GM13977 (cell line): ENCODE results near the gene ITGA11.
"Not testable (repeated sequence)": the region's sequence is repeated elsewhere in the genome, so short reads cannot be mapped to it uniquely, and the experiment has no call there.

Experiments
- DNase-seq: peaks from one replicate; pipeline ENCODE4 v3.0.0; 2012; ENCODE audit warnings: low spot score
- in situ Hi-C: fragments of 300-500 bp; cut with MboI; formaldehyde crosslinking; loops from one replicate; pipeline ENCODE4 v1.12.0; 2022; ENCODE audit warnings: low sequenced_read_pairs, low pct_unique_long_range_greater_than_20kb, mixed read lengths, inconsistent platforms; ENCODE audit not compliant: unreplicated experiment
- TF ChIP-seq, protein P1 (sequence below): IDR thresholded peaks from 2 replicates; pipeline ENCODE4 v1.5.1; 2012; ENCODE audit warnings: mild to moderate bottlenecking, control low read depth; ENCODE audit not compliant: insufficient read depth; ENCODE audit errors: extremely low read depth, missing control alignments

ITGA11 gene

DNA sequence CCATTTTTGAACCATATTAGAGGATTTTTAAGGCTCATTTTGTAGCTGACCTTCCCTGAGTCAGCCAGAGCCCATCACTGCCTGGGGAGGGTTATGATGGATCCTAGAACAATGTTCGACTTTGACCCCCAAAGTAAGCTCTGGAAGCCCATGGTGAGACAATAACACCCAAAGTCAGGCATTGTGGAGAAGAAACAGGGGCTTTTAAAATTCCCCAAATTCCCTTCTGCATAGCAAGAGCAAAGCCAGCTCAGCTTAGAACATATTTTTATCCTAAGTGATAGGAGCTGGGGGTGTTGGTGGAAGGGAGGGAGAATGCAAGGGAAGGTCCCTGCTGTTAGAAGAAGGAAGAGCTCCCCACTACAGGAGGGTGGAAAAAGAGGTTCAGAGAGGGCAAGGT, 4.0 kb downstream of the ITGA11 start:
- in situ Hi-C loops: no loop called here
- TF ChIP-seq, protein P1, sequence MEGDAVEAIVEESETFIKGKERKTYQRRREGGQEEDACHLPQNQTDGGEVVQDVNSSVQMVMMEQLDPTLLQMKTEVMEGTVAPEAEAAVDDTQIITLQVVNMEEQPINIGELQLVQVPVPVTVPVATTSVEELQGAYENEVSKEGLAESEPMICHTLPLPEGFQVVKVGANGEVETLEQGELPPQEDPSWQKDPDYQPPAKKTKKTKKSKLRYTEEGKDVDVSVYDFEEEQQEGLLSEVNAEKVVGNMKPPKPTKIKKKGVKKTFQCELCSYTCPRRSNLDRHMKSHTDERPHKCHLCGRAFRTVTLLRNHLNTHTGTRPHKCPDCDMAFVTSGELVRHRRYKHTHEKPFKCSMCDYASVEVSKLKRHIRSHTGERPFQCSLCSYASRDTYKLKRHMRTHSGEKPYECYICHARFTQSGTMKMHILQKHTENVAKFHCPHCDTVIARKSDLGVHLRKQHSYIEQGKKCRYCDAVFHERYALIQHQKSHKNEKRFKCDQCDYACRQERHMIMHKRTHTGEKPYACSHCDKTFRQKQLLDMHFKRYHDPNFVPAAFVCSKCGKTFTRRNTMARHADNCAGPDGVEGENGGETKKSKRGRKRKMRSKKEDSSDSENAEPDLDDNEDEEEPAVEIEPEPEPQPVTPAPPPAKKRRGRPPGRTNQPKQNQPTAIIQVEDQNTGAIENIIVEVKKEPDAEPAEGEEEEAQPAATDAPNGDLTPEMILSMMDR: no peak
- DNase-seq: no peak

DNA sequence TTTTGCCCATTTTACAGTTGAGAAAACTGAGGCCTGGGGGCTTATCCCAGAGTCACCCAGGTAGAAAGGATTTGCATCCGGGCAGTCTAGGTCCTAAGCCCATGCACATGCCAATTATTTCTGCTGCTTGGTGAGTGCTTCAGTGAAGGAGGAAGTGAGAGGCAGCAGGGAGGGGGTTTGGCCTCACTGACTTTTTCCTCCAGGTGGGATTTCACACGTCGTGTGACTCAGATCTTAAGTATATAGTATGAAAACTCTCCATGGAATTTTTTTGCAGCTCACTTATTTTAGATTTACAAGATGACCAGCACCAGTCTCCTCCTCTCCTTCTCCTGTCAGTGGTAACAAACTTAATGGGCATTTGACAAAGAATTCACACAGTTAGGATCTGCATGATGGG, 4.6 kb downstream of the ITGA11 start:
- TF ChIP-seq, protein P1: no peak
- no peak for DNase-seq

DNA sequence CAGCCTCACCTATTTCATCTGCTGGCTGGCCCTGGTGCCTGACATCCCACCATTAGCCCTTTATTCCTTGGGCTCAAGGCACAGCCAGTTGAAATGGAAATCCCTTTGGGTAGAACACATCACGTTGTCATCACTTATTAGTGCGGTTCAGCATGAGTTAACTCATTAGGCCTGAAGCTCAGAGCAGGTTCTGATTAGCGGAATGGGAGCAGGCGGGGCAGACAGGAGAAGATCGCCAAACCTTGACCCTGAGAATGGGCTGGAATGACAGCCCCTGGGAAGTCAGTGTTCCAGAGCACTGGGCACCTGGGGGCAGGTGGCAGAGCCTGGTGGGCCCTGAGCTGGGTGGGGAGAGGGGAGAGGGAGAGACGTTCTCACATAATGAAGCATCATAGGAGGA, 5.8 kb downstream of the ITGA11 start:
- in situ Hi-C loops: no loop called here
- no peak for DNase-seq
- TF ChIP-seq, protein P1: no peak

More for the DNA sequence above, 4.6 kb downstream of the ITGA11 start:
- in situ Hi-C loops: no loop called here

DNA sequence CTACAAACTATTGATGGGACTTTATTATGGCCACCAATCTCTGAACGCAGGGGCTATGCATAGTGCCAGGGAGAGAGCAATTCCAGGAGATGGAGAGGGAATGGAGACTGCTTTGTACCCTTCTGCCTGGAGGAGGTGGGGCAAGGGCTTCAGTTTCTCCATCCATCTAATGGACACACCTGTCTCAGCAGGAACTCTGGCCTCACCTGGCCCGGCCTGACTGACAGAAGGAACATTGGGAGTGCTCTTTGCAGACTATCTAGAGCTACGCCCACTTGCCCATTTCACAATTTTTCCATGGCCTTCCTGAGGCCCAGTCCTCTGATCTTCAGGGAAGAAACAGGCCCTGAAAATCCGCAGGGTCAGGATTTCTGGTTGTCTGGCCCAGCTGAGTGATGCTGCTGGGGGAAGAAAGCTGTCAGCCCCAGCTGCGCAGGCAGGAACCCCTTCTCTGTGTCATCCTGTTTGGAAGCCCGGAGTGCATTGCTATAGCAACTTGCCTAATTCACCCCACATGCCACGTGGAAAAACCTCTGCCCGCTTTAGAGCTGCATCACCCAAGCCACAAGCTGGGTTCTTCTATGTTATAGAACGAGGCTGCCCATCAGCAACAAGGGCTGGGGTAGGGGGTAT, 6.4 kb downstream of the ITGA11 start:
- TF ChIP-seq, protein P1: no peak
- no peak for DNase-seq
- in situ Hi-C loops: no loop called here

DNA sequence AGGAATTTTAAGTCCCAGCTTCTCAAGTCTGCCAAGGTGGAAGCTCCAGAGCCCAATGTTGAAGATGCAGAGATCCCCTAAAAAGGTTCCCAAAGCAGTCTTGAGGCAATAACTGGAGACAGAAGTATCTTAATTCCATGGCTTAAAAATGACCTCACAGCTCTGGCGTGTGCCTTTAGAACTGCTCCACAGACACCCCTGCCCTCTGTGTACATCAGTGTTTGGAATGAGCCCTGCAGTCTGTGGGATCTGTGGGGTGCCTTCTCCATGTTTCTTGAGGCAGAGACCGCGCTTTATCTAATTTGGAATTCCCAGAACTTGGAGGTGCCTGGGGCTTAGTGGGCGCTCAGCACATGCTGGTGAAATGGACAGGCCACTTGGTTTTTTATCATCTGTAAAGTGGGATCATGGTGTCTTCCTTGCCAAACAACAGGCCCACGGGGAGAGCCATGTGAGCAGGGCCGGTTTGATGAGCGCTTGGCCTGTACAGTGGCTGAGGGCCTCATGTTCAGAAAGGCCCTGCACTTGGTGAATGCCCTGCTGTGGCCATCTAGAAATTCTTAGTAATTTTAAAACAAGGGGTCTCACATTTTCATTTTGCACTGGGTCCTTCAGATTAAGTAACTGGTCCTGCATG, 7.1 kb downstream of the ITGA11 start:
- TF ChIP-seq, protein P1: no peak
- in situ Hi-C loops: no loop called here
- DNase-seq: no peak

DNA sequence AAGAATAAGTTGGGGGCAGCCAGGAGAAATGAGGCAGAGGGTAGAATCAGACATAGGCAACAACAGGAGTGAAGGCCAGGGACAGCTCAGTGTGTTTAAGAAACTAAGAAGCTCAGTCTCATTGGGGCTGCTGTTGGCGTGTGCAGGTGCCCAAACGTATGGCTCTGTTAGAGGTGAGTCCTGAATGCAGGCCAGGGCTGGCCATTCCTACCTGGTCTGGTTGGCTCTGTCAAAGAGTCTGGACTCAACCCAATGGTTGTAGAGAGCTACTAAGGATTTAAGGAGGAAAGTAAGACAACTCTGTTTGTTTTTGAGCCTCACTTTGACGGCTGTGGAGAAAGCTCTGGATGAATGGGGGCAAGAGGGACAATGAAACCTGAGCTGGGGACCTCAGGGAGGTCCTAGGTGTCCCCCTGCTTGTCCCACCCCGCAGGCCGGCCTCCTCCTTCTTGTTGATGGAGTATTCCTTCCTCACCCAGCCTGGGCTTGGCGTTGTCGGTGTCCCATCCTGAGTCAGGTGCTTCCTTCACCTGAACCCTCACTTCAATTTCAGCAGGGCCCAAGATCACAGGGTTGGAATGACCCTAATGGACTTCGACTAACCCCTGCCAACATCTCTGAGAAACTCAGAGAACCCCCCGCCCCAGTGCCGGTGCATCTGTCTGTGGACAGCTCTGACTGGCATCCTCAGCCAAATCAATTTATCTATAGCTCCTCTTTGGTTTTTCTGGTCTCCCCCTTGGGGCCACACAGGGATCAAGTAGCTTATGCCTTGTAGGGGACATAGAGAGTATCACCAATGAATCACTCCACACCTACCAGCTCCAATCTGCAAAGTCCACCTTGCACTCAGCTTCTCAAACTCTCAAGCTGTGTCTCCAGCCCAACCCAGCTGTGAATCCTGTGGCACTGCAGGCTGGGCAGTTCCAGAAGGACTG, 8.3 kb downstream of the ITGA11 start:
- in situ Hi-C loops: no loop called here
- TF ChIP-seq, protein P1: no peak

DNA sequence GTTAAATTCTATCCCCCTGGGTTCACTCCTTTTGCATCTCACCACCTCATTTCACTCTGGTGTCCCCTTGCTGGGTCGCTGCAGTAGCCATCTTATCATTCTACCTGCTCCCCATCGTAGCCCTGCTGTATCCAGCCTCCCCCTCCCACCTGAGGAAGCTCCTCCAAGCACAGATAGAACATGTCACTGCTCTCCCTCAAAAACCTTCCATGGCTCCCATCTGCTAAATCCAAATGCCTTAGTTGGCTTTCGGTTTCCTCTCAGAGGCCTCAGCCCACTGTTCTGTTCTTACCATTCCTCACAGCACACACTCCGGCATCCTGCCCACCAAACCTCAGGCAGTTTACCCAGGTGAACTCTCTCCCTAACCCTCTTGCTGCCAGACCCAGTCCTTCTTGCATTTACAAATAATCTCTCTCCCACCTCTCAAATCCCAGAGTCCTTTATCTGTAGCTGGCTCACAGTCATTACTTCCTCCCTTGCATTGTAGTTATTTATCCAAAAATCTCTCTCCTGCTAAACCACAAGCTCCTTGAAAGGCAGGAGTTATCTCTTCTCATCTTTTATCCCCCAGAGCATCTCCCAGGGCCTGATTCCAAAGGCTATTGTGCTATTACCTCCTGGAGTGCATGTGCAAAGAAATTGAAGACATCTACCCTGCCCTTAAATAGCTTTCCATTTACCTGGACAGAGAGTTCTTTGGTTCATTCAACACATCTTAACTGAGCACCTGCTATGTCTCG, 9.4 kb downstream of the ITGA11 start:
- DNase-seq, in situ Hi-C loops: not testable (repeated sequence)

More for the DNA sequence above, 8.3 kb downstream of the ITGA11 start:
- DNase-seq: no peak
